H9 (cell line): Measurements from ENCODE around the gene DUSP16. TPM values are rescaled to one million over a fixed set of nuclear protein-coding genes. Genes with fewer than 3 reads are reported as not detected.
A peak's percentile ranks its signal among the peaks of the same experiment; 100 is the strongest.

Source experiments
- DNase-seq: peaks from one replicate; pipeline ENCODE4 v3.0.0-alpha.2; 2017
- H2AFZ ChIP-seq: one replicate; pipeline ENCODE4 v1.6.1; 2013; ENCODE audit warnings: mild to moderate bottlenecking, low read length, control low read depth, moderate library complexity
- H2AK5ac ChIP-seq: 2 replicates; pipeline ENCODE4 v1.6.1; 2013; ENCODE audit warnings: low read length, control low read depth, mixed read lengths; ENCODE audit not compliant: insufficient read length
- H2BK120ac ChIP-seq: one replicate; pipeline ENCODE4 v1.6.1; 2013; ENCODE audit warnings: low read depth, mild to moderate bottlenecking, low read length, control low read depth, inconsistent platforms; ENCODE audit not compliant: poor library complexity, severe bottlenecking
- H2BK12ac ChIP-seq: 2 replicates; pipeline ENCODE4 v1.6.1; 2013; ENCODE audit warnings: low read length, control low read depth, mixed read lengths, low read depth; ENCODE audit not compliant: insufficient read length
- H2BK15ac ChIP-seq: 2 replicates; pipeline ENCODE4 v1.6.1; 2013; ENCODE audit warnings: low read depth, low read length, control low read depth
- H2BK20ac ChIP-seq: one replicate; pipeline ENCODE4 v1.6.1; 2013; ENCODE audit warnings: low read depth, mild to moderate bottlenecking, low read length, control low read depth, inconsistent platforms; ENCODE audit not compliant: poor library complexity, severe bottlenecking
- H2BK5ac ChIP-seq: 2 replicates; pipeline ENCODE4 v1.6.1; 2013; ENCODE audit warnings: low read length, control low read depth, mixed read lengths; ENCODE audit not compliant: insufficient read length
- H3K14ac ChIP-seq: 2 replicates; pipeline ENCODE4 v1.6.1; 2013; ENCODE audit warnings: low read length, control low read depth; ENCODE audit not compliant: insufficient read depth
- H3K18ac ChIP-seq: 2 replicates; pipeline ENCODE4 v1.6.1; 2013; ENCODE audit warnings: low read depth, mild to moderate bottlenecking, mixed read lengths, low read length, control low read depth; ENCODE audit not compliant: insufficient read length
- H3K23ac ChIP-seq: 2 replicates; pipeline ENCODE4 v1.6.1; 2013; ENCODE audit warnings: low read length, control low read depth, mixed read lengths, low read depth; ENCODE audit not compliant: insufficient read length
- H3K23me2 ChIP-seq: 2 replicates; pipeline ENCODE4 v1.6.1; 2013; ENCODE audit warnings: low read depth, mild to moderate bottlenecking, mixed read lengths, low read length, control low read depth; ENCODE audit not compliant: insufficient read length, poor library complexity, severe bottlenecking
- H3K27ac ChIP-seq: 2 replicates; pipeline ENCODE4 v1.5.1; 2013; ENCODE audit warnings: low read length, control low read depth, mixed read lengths, low read depth; ENCODE audit not compliant: insufficient read length
- H3K27me3 ChIP-seq: 2 replicates; pipeline ENCODE4 v1.6.1; 2013; ENCODE audit warnings: low read length, control low read depth, inconsistent platforms; ENCODE audit not compliant: insufficient read depth
- H3K4ac ChIP-seq: 2 replicates; pipeline ENCODE4 v1.6.1; 2013; ENCODE audit warnings: low read depth, mild to moderate bottlenecking, control low read depth, inconsistent platforms, low read length, moderate library complexity
- H3K4me1 ChIP-seq: 2 replicates; pipeline ENCODE4 v1.6.1; 2013; ENCODE audit warnings: low read length, control low read depth, inconsistent platforms; ENCODE audit not compliant: insufficient read depth
- H3K4me2 ChIP-seq: 2 replicates; pipeline ENCODE4 v1.6.1; 2013; ENCODE audit warnings: low read length, control low read depth, mixed read lengths; ENCODE audit not compliant: insufficient read length, insufficient read depth
- H3K56ac ChIP-seq: 2 replicates; pipeline ENCODE4 v1.6.1; 2013; ENCODE audit warnings: low read depth, mild to moderate bottlenecking, mixed read lengths, low read length, control low read depth; ENCODE audit not compliant: insufficient read length
- H3K79me1 ChIP-seq: 2 replicates; pipeline ENCODE4 v1.6.1; 2013; ENCODE audit warnings: low read depth, mild to moderate bottlenecking, moderate library complexity, low read length, control low read depth, inconsistent platforms; ENCODE audit not compliant: insufficient read depth, poor library complexity, severe bottlenecking
- H3K79me2 ChIP-seq: 2 replicates; pipeline ENCODE4 v1.6.1; 2013; ENCODE audit warnings: low read length, control low read depth, inconsistent platforms; ENCODE audit not compliant: insufficient read depth
- H3K9ac ChIP-seq: 2 replicates; pipeline ENCODE4 v1.6.1; 2013; ENCODE audit warnings: low read length, control low read depth, mixed read lengths; ENCODE audit not compliant: insufficient read length; ENCODE audit errors: extremely low read depth
- H3K9me3 ChIP-seq: one replicate; pipeline ENCODE4 v1.6.1; 2013; ENCODE audit warnings: low read depth, low read length, inconsistent platforms; ENCODE audit not compliant: control insufficient read depth
- H3T11ph ChIP-seq: one replicate; pipeline ENCODE4 v1.6.1; 2013; ENCODE audit warnings: mild to moderate bottlenecking, low read length, control low read depth, inconsistent platforms
- H4K20me1 ChIP-seq: one replicate; pipeline ENCODE4 v1.6.1; 2013; ENCODE audit not compliant: control insufficient read depth, insufficient read length, insufficient read depth
- H4K5ac ChIP-seq: 2 replicates; pipeline ENCODE4 v1.6.1; 2013; ENCODE audit warnings: low read depth, mild to moderate bottlenecking, mixed read lengths, low read length, control low read depth; ENCODE audit not compliant: insufficient read length
- H4K8ac ChIP-seq: replicated peaks from 2 replicates; pipeline ENCODE4 v1.6.1; 2013; ENCODE audit warnings: low read length, control low read depth, mixed read lengths, low read depth; ENCODE audit not compliant: insufficient read length
- H4K91ac ChIP-seq: 2 replicates; pipeline ENCODE4 v1.6.1; 2013; ENCODE audit warnings: low read depth, mild to moderate bottlenecking, moderate library complexity, mixed read lengths, low read length, control low read depth; ENCODE audit not compliant: insufficient read length
- H3K27ac Mint-ChIP-seq, 3 experiments: 2 replicates in 2 of 3; 3 replicates in 1 of 3; pipeline ENCODE4 v1.8.0; 2020 to 2021; ENCODE audit warnings: mixed read lengths in 3 of 3, mild to moderate bottlenecking in 1 of 3, moderate library complexity in 1 of 3
- H3K27me3 Mint-ChIP-seq: 2 replicates; pipeline ENCODE4 v1.8.0; 2021; ENCODE audit warnings: low read depth, mild to moderate bottlenecking, moderate library complexity, mixed read lengths
- H3K36me3 Mint-ChIP-seq, 3 experiments: 2 replicates in 2 of 3; 3 replicates in 1 of 3; pipeline ENCODE4 v1.8.0; 2020 to 2021; ENCODE audit warnings: low read depth in 3 of 3, mixed read lengths in 3 of 3; ENCODE audit not compliant: insufficient read depth in 1 of 3
- H3K4me1 Mint-ChIP-seq, 2 experiments: 2 replicates each; pipeline ENCODE4 v1.8.0; 2020; ENCODE audit warnings: mixed read lengths in 2 of 2
- H3K4me3 Mint-ChIP-seq, 2 experiments: 2 replicates in 1 of 2; 3 replicates in 1 of 2; pipeline ENCODE4 v1.8.0; 2020 to 2021; ENCODE audit warnings: mild to moderate bottlenecking in 2 of 2, mixed read lengths in 2 of 2, moderate library complexity in 1 of 2
- H3K9me3 Mint-ChIP-seq, 2 experiments: 2 replicates in 1 of 2; 3 replicates in 1 of 2; pipeline ENCODE4 v1.8.0; 2020; ENCODE audit warnings: mild to moderate bottlenecking in 2 of 2, mixed read lengths in 2 of 2, moderate library complexity in 1 of 2
- CTCF ChIP-seq: fragments of 200-600 bp; sonication (generic); conservative IDR thresholded peaks from 3 replicates; pipeline ENCODE4 v1.8.0; 2021; ENCODE audit warnings: antibody characterized with exemption, mild to moderate bottlenecking
- WGBS: extraction: QIAGEN DNeasy Blood & Tissue Kit; methylation state at CpG from one replicate; pipeline ENCODE4 v1.1.7; 2013; ENCODE audit warnings: missing lambda C conversion rate, low lambda C conversion rate, mixed read lengths; ENCODE audit not compliant: insufficient read length; ENCODE audit errors: extremely low coverage; 5-methylcytosine and 5-hydroxymethylcytosine counted together
- total RNA-seq: library from RNA; stranded (reverse); gene quantifications from 2 replicates; pipeline ENCODE4 v1.2.1, GENCODE V29; 2021

The DUSP16 gene
- total RNA-seq, 1 experiment from 2014 or later, result 64.0 TPM

- H3K27ac ChIP-seq, result no peak overlapping the region
- H4K8ac ChIP-seq, result no peak overlapping the region
- no peak overlapping the region for H4K91ac ChIP-seq
- no peaks in the 10 kb centered on the region for H3K27me3 ChIP-seq
- Mint-ChIP-seq H3K4me3 (no peak overlapping the region), H3K4me1 (peaks cover 8 to 23% of the 10 kb centered on the region in 2 experiments), H3K27ac (peak overlapping the region in 2 of 3 experiments; percentile 44 to 75; a peak in 5 of 7 replicates), H3K9me3 (peaks cover 8 to 12% of the 10 kb centered on the region in 2 experiments), H3K27me3 (no peaks in the 10 kb centered on the region; the same call in 1 of the 2 replicates), H3K36me3 (peaks cover 43 to 73% (median 58%) of the 10 kb centered on the region in 3 experiments)
- no peak overlapping the region for H2BK5ac ChIP-seq
- no peak overlapping the region for H3K9ac ChIP-seq
- H3K56ac ChIP-seq, result no peak overlapping the region
- H3K4ac ChIP-seq, result no peak overlapping the region
- H2AFZ ChIP-seq, result no peak overlapping the region
- H2AK5ac ChIP-seq, result no peak overlapping the region
- H3K18ac ChIP-seq, result no peak overlapping the region
- H4K20me1 ChIP-seq, result no peaks in the 10 kb centered on the region
- H4K5ac ChIP-seq, result no peak overlapping the region
- H2BK12ac ChIP-seq, result no peak overlapping the region
- H3T11ph ChIP-seq, result no peak overlapping the region
- no peak overlapping the region for H3K23ac ChIP-seq
- H2BK20ac ChIP-seq, result no peak overlapping the region
- H2BK120ac ChIP-seq, result no peak overlapping the region
- TF ChIP-seq CTCF, result no peak
- WGBS, result no CpG with 5 or more reads among the region's 15 CpGs
- no peak overlapping the region for H3K14ac ChIP-seq
- no peak overlapping the region for H3K4me2 ChIP-seq
- DNase-seq, result no peak
- H3K79me2 ChIP-seq, result no peaks in the 10 kb centered on the region
- H3K23me2 ChIP-seq, result no peaks in the 10 kb centered on the region
- H3K9me3 ChIP-seq, result no peaks in the 10 kb centered on the region
- no peaks in the 10 kb centered on the region for H3K79me1 ChIP-seq
- no peaks in the 10 kb centered on the region; the same call in 1 of the 2 replicates for H3K4me1 ChIP-seq
- no peak overlapping the region for H2BK15ac ChIP-seq
Observed at GRCh38 chr12:12474931-12475795, 87.5 kb downstream of the DUSP16 start.
